Measurements from ENCODE around the gene SNRNP25.

DNA sequence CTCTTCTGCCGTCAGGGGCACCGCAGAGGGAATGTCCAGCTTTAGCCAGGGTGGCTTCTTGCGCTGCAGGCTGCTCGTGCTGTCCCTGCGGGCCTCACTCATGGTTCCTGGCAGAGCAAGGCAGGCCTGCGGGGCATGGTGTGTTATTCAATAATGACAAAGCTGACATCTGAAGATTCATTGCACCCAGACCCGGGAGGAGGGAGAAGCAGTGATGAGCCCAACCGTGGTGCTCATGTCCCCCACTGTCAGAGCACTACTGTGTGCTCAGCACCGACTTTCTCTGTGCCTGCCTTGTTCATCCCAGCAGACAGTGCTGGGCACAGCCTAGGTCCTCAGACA is 11.3 kb downstream of the SNRNP25 start:
- TF ChIP-seq, protein P1, sequence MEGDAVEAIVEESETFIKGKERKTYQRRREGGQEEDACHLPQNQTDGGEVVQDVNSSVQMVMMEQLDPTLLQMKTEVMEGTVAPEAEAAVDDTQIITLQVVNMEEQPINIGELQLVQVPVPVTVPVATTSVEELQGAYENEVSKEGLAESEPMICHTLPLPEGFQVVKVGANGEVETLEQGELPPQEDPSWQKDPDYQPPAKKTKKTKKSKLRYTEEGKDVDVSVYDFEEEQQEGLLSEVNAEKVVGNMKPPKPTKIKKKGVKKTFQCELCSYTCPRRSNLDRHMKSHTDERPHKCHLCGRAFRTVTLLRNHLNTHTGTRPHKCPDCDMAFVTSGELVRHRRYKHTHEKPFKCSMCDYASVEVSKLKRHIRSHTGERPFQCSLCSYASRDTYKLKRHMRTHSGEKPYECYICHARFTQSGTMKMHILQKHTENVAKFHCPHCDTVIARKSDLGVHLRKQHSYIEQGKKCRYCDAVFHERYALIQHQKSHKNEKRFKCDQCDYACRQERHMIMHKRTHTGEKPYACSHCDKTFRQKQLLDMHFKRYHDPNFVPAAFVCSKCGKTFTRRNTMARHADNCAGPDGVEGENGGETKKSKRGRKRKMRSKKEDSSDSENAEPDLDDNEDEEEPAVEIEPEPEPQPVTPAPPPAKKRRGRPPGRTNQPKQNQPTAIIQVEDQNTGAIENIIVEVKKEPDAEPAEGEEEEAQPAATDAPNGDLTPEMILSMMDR (IDR thresholded peaks at IDR 0.05; ENCODE audit: low read length): no peak
- TF ChIP-seq EZH2 (optimal IDR thresholded peaks at IDR 0.05; ENCODE audit: low read depth, low read length): no peak
- no peak for TF ChIP-seq EZH2phosphoT487 (IDR thresholded peaks at IDR 0.05; ENCODE audit: low read length)
